SU-DHL-6 (cell line): Measurements from ENCODE around the gene COPRS.

Experiments
- EZH2phosphoT487 ChIP-seq: fragments of 200-600 bp; sonication (generic), shearing (Covaris generic); conservative IDR thresholded peaks from 2 replicates; pipeline ENCODE4 v1.6.1; 2018; ENCODE audit warnings: mild to moderate bottlenecking, antibody characterized with exemption, low read length, moderate library complexity, mixed read lengths
- TF ChIP-seq, protein P1 (sequence below): fragments of 200-600 bp; sonication (generic); IDR thresholded peaks from one replicate; pipeline ENCODE4 v1.5.1; 2017; ENCODE audit warnings: antibody characterized with exemption, mild to moderate bottlenecking, low read length, moderate library complexity; ENCODE audit not compliant: insufficient read depth, poor library complexity, severe bottlenecking

DNA sequence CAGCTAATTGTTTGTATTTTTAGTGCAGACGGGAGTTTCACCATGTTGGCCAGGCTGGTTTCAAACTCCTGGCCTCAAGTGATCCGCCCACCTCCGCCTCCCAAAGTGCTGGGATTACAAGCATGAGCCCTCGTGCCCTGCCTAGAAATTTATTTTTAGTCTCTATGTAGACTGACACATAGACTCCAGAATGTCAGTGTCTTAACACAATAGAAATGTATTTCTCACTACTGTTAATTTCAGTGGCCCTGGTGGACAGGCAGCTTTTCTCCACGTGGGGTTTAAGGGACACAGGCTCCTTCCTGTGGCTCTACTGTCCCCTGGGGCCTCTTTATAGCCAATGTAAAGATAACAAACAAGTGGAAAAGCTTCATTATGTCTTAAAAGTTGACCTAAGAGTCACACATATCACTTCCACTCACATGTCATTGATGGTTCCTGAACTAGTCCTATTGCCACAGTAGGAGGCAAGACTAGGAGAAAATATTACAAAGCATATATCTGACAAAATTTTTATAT lies 43.8 kb downstream of the COPRS start:
- TF ChIP-seq, protein P1, sequence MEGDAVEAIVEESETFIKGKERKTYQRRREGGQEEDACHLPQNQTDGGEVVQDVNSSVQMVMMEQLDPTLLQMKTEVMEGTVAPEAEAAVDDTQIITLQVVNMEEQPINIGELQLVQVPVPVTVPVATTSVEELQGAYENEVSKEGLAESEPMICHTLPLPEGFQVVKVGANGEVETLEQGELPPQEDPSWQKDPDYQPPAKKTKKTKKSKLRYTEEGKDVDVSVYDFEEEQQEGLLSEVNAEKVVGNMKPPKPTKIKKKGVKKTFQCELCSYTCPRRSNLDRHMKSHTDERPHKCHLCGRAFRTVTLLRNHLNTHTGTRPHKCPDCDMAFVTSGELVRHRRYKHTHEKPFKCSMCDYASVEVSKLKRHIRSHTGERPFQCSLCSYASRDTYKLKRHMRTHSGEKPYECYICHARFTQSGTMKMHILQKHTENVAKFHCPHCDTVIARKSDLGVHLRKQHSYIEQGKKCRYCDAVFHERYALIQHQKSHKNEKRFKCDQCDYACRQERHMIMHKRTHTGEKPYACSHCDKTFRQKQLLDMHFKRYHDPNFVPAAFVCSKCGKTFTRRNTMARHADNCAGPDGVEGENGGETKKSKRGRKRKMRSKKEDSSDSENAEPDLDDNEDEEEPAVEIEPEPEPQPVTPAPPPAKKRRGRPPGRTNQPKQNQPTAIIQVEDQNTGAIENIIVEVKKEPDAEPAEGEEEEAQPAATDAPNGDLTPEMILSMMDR, result no peak
- no peak for TF ChIP-seq EZH2phosphoT487
